Fibroblast of villous mesenchyme (primary cell): ENCODE data around the gene SPATA18. TPM values are rescaled to one million over a fixed set of nuclear protein-coding genes. Genes with fewer than 3 reads are reported as not detected.

Source experiments
- DNase-seq: peaks from one replicate; pipeline ENCODE4 v3.0.0-alpha.2; 2010; ENCODE audit warnings: low read depth
- H3K4me3 ChIP-seq: 2 replicates; pipeline ENCODE4 v1.5.1; 2011; ENCODE audit warnings: low read depth, mild to moderate bottlenecking, low read length
- total RNA-seq: library from RNA; depleted of rRNA; stranded (reverse); fragments of >200 nt; gene quantifications from 2 replicates; pipeline ENCODE4 v1.2.3, GENCODE V29; 2012
- TF ChIP-seq, protein P1 (sequence below): IDR thresholded peaks from 2 replicates; pipeline ENCODE4 v1.5.1; 2012; ENCODE audit warnings: low read depth, mild to moderate bottlenecking, low read length; ENCODE audit not compliant: insufficient read depth

Gene SPATA18
- total RNA-seq, 1 donor = 18.1 TPM

DNA sequence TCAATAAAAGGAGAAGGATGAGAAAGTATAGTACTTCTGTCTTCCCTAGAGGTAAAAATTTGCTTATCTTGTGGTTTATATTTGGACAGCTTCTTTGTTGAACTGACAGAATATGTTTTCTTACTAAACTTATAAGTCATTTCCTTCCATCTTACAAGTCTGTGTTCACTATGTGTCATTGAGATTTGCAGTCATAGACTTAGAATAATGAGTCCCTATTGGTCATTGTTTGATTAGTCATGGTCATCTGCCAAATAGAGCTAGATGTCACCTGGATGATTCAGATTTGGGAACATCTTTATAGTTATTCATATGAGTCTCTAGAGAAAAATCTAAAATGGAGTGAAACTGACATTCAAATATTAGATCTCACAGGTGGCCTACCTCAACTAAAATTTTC is 51.5 kb downstream of the SPATA18 start:
- DNase-seq = no peak
- TF ChIP-seq, protein P1, sequence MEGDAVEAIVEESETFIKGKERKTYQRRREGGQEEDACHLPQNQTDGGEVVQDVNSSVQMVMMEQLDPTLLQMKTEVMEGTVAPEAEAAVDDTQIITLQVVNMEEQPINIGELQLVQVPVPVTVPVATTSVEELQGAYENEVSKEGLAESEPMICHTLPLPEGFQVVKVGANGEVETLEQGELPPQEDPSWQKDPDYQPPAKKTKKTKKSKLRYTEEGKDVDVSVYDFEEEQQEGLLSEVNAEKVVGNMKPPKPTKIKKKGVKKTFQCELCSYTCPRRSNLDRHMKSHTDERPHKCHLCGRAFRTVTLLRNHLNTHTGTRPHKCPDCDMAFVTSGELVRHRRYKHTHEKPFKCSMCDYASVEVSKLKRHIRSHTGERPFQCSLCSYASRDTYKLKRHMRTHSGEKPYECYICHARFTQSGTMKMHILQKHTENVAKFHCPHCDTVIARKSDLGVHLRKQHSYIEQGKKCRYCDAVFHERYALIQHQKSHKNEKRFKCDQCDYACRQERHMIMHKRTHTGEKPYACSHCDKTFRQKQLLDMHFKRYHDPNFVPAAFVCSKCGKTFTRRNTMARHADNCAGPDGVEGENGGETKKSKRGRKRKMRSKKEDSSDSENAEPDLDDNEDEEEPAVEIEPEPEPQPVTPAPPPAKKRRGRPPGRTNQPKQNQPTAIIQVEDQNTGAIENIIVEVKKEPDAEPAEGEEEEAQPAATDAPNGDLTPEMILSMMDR = no peak
- H3K4me3 ChIP-seq = no peak overlapping the region

DNA sequence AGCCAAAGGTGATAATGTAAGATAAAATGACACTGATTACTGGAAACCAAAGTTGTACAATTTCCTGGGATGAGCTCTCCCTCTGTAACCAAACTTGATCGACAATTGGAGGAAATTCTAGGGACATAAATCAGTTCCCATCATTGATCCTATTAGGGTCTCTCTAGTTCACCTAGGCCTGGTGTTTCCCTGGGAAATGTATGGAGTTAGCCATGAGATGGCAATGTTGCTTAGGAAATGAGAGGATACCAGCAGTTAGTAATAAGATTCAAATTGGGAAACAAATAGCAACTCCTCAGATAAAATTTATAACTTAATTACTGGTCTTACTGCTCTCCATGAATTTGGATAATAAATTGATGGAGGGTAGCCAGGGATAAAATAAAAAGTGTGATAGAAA is 52.2 kb downstream of the SPATA18 start:
- no peak overlapping the region for H3K4me3 ChIP-seq
- TF ChIP-seq, protein P1 = peak; percentile 24
- no peak for DNase-seq

DNA sequence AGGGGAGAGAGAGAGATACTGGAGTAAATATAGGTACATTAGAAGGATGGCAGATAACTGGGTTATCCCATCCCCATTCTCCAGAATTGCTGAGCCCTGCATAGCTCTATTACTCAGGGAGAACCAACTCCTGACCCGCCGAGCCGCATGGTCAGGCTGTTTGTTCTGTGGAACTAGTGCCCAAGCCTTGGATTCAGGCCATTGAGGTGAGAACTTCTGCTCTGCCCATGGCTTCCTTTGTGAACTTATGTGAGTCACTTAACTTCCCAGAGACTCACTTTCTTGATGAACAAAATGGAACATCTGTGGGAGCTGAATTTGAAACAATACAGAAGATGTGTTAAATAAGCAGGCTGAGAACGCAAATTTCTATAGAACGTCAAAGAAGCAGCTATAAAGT is 54.2 kb downstream of the SPATA18 start:
- DNase-seq = no peak
- H3K4me3 ChIP-seq = no peak overlapping the region
- TF ChIP-seq, protein P1 = no peak

DNA sequence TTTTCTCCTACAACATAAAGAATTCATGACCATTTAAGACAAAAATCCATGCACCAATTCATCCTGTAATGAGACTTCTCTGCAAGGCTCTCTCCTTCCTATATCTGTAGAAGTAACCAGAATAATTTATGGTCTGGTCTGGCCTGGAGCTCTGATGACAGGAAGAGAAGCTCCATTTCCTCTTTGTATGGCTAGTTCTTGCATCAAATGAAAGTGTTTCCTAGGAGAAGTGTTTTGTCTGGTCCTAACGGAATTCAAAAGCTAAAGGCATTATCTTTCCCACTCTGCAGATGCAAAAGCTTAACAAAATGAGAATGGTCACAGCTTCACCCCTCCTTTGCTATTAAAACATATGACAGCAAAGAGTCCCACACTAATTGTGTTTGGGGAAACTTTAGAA is 55.1 kb downstream of the SPATA18 start:
- DNase-seq = no peak
- H3K4me3 ChIP-seq = no peak overlapping the region
- TF ChIP-seq, protein P1 = no peak

DNA sequence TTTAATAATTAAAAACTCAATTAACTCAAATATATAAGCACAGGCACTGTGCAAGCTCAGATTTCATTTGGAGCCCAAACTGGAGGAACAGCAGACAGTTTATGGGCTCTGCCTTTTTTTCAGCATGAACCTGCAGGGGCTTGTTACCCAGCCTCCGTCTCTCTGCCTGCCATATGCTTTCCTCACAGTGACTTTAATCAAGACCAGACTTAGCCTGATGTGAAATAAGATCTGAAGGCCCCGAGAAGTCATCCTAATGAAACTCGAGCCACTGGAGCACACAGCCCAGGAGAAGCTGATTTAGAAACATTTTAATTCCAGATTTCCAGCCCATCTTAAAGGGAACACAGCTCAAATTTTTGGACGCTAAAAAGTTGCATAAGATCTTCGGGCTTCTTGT is 55.6 kb downstream of the SPATA18 start:
- peak; percentile 38 for DNase-seq
- no peak overlapping the region for H3K4me3 ChIP-seq
- TF ChIP-seq, protein P1 = no peak

DNA sequence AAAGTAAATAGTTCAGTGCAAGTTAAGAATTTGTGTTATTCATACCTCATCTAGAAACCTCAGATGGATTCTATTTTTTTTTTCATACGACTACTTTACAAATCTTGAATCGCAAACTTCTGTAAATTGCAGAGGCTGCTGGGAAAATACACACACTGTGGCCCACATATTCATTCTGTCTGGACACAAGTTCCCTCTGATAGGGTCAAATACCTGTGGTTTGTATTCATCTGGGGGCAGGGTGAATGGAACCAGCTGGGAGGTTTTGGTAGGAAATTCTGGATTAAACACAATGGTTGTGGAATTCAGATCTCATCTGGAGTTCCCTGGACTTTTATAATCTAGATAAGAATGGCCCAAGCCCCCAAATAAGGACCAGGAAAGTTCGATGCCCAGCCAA is 56.2 kb downstream of the SPATA18 start:
- DNase-seq = no peak
- TF ChIP-seq, protein P1 = no peak
- H3K4me3 ChIP-seq = no peak overlapping the region

DNA sequence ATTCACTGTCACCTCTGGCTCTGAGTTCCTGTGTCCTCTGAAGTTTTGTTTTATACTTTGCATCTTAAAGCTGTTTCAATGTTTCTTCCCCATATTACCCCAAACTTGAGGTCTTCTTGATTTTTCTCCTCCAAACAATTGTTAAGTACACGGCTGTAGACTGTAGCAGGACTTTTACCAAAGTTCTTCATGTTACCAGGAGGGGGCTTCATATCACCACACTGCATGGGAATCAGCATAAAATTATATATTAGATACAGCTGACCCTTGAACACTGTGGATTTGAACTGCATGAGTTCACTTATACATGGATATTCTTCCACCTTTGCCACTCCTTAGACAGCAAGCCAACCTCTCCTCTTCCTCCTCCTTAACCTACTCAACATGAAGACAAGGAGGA is 56.6 kb downstream of the SPATA18 start:
- no peak overlapping the region for H3K4me3 ChIP-seq
- TF ChIP-seq, protein P1 = no peak
- no peak for DNase-seq
